ENCODE measurements around the gene CNTN5. TPM values are rescaled to one million over a fixed set of nuclear protein-coding genes. Genes with fewer than 3 reads are reported as not detected.

CNTN5 gene
- total RNA-seq, 1 donor from 2014 or later, result 0.24 TPM

GRCh38 chr11:100188137-100188783 is 1167.5 kb downstream of the CNTN5 start:
- no peak for DNase-seq
- Histone ChIP-seq H3K4me3 (no peak overlapping the region), H3K9me3 (no peaks in the 10 kb centered on the region), H3K27ac (no peak overlapping the region), H3K36me3 (no peaks in the 10 kb centered on the region), H3K4me1 (no peaks in the 10 kb centered on the region), H3K27me3 (ENCODE audit: low read depth) (no peaks in the 10 kb centered on the region)
- intact Hi-C loops (cut with DNase I), result no loop called here
- no peak for TF ChIP-seq CTCF (IDR thresholded peaks at IDR 0.05)
- no peak for ATAC-seq

GRCh38 chr11:100190395-100190794 is 1169.6 kb downstream of the CNTN5 start:
- H3K36me3 ChIP-seq, result no peaks in the 10 kb centered on the region
- intact Hi-C loops (cut with DNase I), result no loop called here
- no peak for ATAC-seq

GRCh38 chr11:100192181-100192580 is 1171.4 kb downstream of the CNTN5 start:
- ATAC-seq (no peak), DNase-seq (no peak)
- Histone ChIP-seq H3K4me3 (no peak overlapping the region), H3K27me3 (ENCODE audit: low read depth) (no peaks in the 10 kb centered on the region), H3K9me3 (no peaks in the 10 kb centered on the region), H3K4me1 (no peaks in the 10 kb centered on the region), H3K36me3 (no peaks in the 10 kb centered on the region), H3K27ac (no peak overlapping the region)
- intact Hi-C loops (cut with DNase I), result no loop called here
- no peak for TF ChIP-seq CTCF (IDR thresholded peaks at IDR 0.05)

More at GRCh38 chr11:100190395-100190794, 1169.6 kb downstream of the CNTN5 start:
- H3K27ac ChIP-seq, result no peak overlapping the region
- TF ChIP-seq CTCF (IDR thresholded peaks at IDR 0.05), result no peak
- no peaks in the 10 kb centered on the region for H3K9me3 ChIP-seq
- H3K27me3 ChIP-seq (ENCODE audit: low read depth), result no peaks in the 10 kb centered on the region
- no peak for DNase-seq
- H3K4me1 ChIP-seq, result no peaks in the 10 kb centered on the region
- no peak overlapping the region for H3K4me3 ChIP-seq

GRCh38 chr11:100203789-100204188 is 1183.0 kb downstream of the CNTN5 start:
- Histone ChIP-seq H3K4me1 (no peaks in the 10 kb centered on the region), H3K27ac (no peak overlapping the region), H3K36me3 (no peaks in the 10 kb centered on the region), H3K27me3 (ENCODE audit: low read depth) (no peaks in the 10 kb centered on the region), H3K4me3 (no peak overlapping the region), H3K9me3 (no peaks in the 10 kb centered on the region)
- intact Hi-C loops (cut with DNase I), result no loop called here
- no peak for ATAC-seq
- DNase-seq, result no peak
- no peak for TF ChIP-seq CTCF (IDR thresholded peaks at IDR 0.05)

GRCh38 chr11:100205926-100206325 is 1185.2 kb downstream of the CNTN5 start:
- intact Hi-C loops (cut with DNase I), result no loop called here
- Histone ChIP-seq H3K36me3 (no peaks in the 10 kb centered on the region), H3K27me3 (ENCODE audit: low read depth) (no peaks in the 10 kb centered on the region)

More at GRCh38 chr11:100205926-100206325, 1185.2 kb downstream of the CNTN5 start:
- TF ChIP-seq CTCF (IDR thresholded peaks at IDR 0.05), result no peak
- Histone ChIP-seq H3K9me3 (no peaks in the 10 kb centered on the region), H3K4me3 (no peak overlapping the region), H3K4me1 (no peaks in the 10 kb centered on the region), H3K27ac (no peak overlapping the region)
- ATAC-seq (no peak), DNase-seq (no peak)

Measured in lower lobe of right lung (tissue), 2 donors.